AG04449 (cell line): ENCODE results near the gene ABR.

Experiments used
- CTCF ChIA-PET: fragments of 350-600 bp; formaldehyde crosslinking; extraction: SDS; loops from one replicate; lab custom pipeline; 2021; ENCODE audit warnings: antibody characterized with exemption; lab: Yijun Ruan, JAX
- POLR2A ChIA-PET: fragments of 400-600, 350-600 bp; formaldehyde crosslinking; extraction: SDS; loops from one replicate; lab custom pipeline; 2020; ENCODE audit warnings: antibody characterized with exemption, inconsistent platforms; lab: Yijun Ruan, JAX
- DNase-seq: peaks from one replicate; pipeline ENCODE4 v3.0.0-alpha.2; 2010; ENCODE audit warnings: low read depth, low spot score
- H3K4me3 ChIP-seq: 2 replicates; pipeline ENCODE4 v1.5.1; 2011; ENCODE audit warnings: low read depth, mild to moderate bottlenecking, control low read depth, low read length
- CTCF ChIP-seq: IDR thresholded peaks from one replicate; pipeline ENCODE4 v1.5.1; 2011; ENCODE audit warnings: mild to moderate bottlenecking, moderate library complexity, low read length, control low read depth, inconsistent platforms; ENCODE audit not compliant: insufficient read depth; ENCODE audit errors: missing control alignments

Gene ABR

GRCh38 chr17:1060991-1061390 is 118.8 kb downstream of the ABR start:
- no peak overlapping the region for H3K4me3 ChIP-seq
- CTCF ChIA-PET = no interaction called here
- peak; percentile 78 for DNase-seq
- TF ChIP-seq CTCF = no peak
- POLR2A ChIA-PET = no interaction called here

GRCh38 chr17:1059131-1059795 is 120.5 kb downstream of the ABR start:
- H3K4me3 ChIP-seq = no peak overlapping the region
- DNase-seq = no peak
- no peak for TF ChIP-seq CTCF
- POLR2A ChIA-PET = no interaction called here
- CTCF ChIA-PET = interaction anchor here (0.8 to 2.6 kb wide), 7 partner anchors 10 to 130 kb away, joined by 3 to 21 read pairs (median 5); no protein-coding TSS in a partner anchor

DNA sequence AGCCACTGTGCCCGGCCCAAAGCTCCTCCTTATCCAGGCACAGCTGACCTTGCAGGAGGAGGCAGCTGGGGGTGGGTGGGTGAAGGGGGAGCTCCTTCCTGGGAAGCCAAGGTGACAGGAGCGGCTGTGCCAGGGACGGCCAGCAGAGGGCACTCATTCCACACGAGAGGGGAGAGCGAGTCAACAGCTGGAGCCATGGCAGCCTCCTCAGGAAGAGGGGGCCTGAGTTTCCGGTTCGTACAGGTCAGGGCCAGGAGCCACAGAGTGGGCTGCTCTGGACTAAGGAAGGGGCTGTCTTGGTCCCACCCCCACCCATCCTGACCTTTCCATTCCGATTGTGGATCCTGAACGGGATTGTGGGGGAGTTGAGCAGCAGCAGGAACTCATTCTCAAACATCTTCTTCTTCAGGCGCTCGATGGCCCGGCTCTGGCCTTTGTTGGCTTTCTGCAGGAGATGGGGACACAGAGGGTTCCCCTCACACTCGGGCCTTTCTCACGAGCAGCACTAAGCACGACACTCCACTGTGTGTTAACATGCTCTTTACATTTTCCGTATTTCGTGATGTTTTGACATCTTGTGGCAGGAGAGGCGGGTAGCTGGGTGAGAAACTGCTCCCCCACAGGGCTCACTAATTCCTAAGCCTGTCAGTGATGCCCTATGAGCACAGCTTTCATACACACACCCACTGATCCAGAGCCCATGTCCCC is 121.2 kb downstream of the ABR start:
- ChIA-PET POLR2A (no interaction called here), CTCF (interaction anchor here (0.6 to 2.6 kb wide), 15 partner anchors 9 to 263 kb away, joined by 3 to 21 read pairs (median 4); partner anchors contain the start of gene NXN)
- peak; percentile 56 for TF ChIP-seq CTCF
- DNase-seq = no peak
- H3K4me3 ChIP-seq = no peak overlapping the region

DNA sequence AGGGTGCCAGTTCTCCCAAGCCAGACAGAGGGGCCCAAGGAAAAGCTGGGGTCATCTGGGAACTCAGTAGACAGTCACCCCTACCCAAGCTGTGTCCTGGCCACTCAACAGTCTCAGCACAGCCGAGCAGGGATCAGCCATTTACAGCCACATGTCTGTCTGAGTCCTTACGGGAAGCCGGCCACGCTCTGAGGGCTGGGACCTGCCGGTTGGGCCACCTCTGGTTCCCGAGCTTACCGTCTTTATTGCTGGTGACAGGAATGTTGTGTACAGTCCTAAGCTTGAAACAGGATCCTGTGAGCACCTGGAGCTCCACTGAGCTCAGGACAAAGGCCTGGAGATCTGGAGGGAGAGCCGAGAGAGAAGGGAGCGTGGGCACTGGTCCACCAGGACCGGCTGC is 123.0 kb downstream of the ABR start:
- no peak for TF ChIP-seq CTCF
- no peak overlapping the region for H3K4me3 ChIP-seq
- POLR2A ChIA-PET = interaction anchor here (1.0 to 1.3 kb wide), 2 partner anchors 9 to 55 kb away, joined by 3 to 5 read pairs; no protein-coding TSS in a partner anchor
- DNase-seq = no peak
- CTCF ChIA-PET = interaction anchor here (0.8 to 4.6 kb wide), 42 partner anchors 10 to 645 kb away, joined by 3 to 146 read pairs (median 5); partner anchors contain the start of genes GLOD4, MRM3 and TIMM22

- DNase-seq = no peak
- peak; percentile 76 for TF ChIP-seq CTCF
- H3K4me3 ChIP-seq = no peak overlapping the region
- CTCF ChIA-PET = interaction anchor here (0.6 to 4.6 kb wide), 44 partner anchors 10 to 644 kb away, joined by 3 to 146 read pairs (median 5); partner anchors contain the start of genes GLOD4, MRM3 and TIMM22
- POLR2A ChIA-PET = interaction anchor here (1.0 to 1.3 kb wide), 2 partner anchors 9 to 54 kb away, joined by 3 to 5 read pairs; no protein-coding TSS in a partner anchor
These were observed 123.8 kb downstream of the ABR start for GRCh38 chr17:1055751-1056645.
